ENCODE measurements around the gene MRPS35. TPM values are rescaled to one million over a fixed set of nuclear protein-coding genes. Genes with fewer than 3 reads are reported as not detected.

MRPS35 gene
- 77.8 TPM for polyA plus RNA-seq (2012; ENCODE audit: insufficient read depth, insufficient read length)

DNA sequence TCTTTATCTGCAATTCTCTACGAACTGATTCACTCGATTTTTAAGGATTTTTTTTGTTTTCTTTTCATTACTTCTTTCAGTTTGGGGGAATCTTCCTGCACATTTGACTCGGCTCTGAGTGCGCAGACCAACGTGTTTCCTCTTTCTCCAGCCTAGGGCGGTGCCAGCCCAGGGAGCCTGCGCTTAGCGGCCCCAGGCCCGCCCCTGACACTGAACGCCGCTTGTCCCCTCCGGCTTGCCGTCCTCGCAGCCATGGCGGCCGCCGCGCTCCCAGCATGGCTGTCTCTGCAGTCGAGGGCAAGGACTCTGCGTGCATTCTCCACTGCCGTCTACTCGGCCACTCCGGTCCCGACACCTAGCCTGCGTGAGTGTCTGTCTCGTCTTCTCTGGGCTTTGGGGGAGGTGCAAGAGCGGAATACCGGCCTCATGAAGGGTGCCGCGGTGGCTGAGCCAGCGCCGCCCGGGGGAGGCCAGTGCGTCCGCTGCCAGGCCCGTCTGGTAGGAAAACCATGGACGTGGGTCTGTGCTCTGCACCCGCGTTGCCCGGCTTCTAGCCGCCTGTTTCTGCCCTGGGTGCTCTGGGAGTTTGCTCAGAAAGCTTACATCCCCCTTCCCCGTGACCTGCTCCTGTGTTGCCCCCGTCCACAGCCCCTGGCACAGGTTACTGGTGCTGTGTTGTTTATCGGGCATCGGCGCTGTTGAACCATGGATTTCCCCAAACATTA is at the start of gene MRPS35:
TSS of gene MRPS35 (plus strand) at position 241 of the 725 bp plus-strand sequence. CDS start at position 253, 12 bp downstream.
- peak within 1 kb of the TSS; percentile 99 for H3K4me3 ChIP-seq (ENCODE audit: low read length)
- DNase-seq (ENCODE audit: low read depth, low spot score), result peak; percentile 84

DNA sequence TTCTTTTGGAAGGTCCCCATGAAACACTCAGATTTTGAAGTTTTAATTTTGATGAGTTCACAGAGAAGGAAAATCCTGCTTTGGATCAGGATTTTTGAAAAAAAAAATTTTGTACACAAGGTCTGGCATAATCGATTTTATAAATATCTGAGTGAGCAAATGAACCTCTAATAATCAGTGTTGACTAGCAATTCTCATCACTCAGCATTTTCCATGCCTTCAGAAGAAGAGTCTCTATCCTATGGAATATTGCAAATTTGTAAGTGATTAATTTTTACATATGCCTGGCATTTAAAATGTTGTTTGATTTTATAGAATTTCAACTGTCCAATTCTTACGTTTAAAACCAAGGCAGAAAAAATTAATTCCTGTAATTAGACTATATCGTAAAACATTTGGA is 44.9 kb upstream of the MRPS35 start:
- DNase-seq (ENCODE audit: low read depth, low spot score), result no peak
- H3K4me3 ChIP-seq (ENCODE audit: low read length), result no peak overlapping the region

- no peak for DNase-seq (ENCODE audit: low read depth, low spot score)
These were observed 44.1 kb upstream of the MRPS35 start for GRCh38 chr12:27666510-27666909.

GRCh38 chr12:27667540-27667939 is 43.1 kb upstream of the MRPS35 start:
- no peak overlapping the region for H3K4me3 ChIP-seq (ENCODE audit: low read length)
- DNase-seq (ENCODE audit: low read depth, low spot score), result no peak

More at GRCh38 chr12:27666510-27666909, 44.1 kb upstream of the MRPS35 start:
- no peak overlapping the region for H3K4me3 ChIP-seq (ENCODE audit: low read length)

DNA sequence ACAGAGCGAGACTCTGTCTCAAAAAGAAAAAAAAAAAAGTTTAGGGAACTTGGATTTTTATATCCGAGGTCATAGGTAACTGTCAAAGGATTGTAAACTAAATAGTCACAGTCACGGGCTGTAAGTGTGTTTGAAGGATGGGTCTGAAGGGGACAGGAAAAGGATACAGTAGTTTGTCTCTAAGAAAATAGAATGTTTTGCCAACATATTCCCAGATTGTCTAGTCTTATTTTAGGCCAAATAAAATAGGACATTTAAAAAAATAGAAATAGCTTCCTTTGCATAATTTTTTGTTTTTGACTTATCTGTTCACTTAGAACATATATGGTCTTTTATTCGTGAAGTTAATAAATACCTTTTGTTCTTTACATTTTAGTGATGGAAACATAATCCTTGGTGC is 38.6 kb upstream of the MRPS35 start:
- no peak for DNase-seq (ENCODE audit: low read depth, low spot score)

GRCh38 chr12:27672643-27673042 is 38.0 kb upstream of the MRPS35 start:
- no peak overlapping the region for H3K4me3 ChIP-seq (ENCODE audit: low read length)

More for the DNA sequence above, 38.6 kb upstream of the MRPS35 start:
- H3K4me3 ChIP-seq (ENCODE audit: low read length), result no peak overlapping the region

GRCh38 chr12:27673101-27673718 is 37.4 kb upstream of the MRPS35 start:
- no peak for DNase-seq (ENCODE audit: low read depth, low spot score)
- no peak overlapping the region for H3K4me3 ChIP-seq (ENCODE audit: low read length)

More at GRCh38 chr12:27672643-27673042, 38.0 kb upstream of the MRPS35 start:
- no peak for DNase-seq (ENCODE audit: low read depth, low spot score)

- H3K4me3 ChIP-seq (ENCODE audit: low read length), result no peak overlapping the region
- no peak for DNase-seq (ENCODE audit: low read depth, low spot score)
These were observed 35.6 kb upstream of the MRPS35 start for GRCh38 chr12:27674989-27675388.

DNA sequence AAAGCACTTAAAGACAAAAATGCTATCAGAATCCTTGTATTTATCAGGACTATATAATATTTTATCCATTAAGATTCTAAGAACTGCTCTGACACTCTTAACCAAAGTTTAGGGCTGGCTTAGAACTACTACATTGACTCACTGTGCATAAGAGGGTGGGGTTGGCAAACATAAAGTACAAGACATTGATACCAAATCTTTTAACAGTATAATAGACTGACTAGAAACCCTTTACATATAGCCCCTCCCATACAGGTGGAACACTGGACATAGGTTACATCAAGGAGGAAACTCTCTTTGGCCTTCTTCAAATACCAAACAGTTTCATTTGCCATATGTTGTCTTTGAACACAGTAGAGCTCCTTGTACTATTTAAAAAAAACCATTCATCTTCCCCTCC is 30.0 kb upstream of the MRPS35 start:
- DNase-seq (ENCODE audit: low read depth, low spot score), result no peak
- H3K4me3 ChIP-seq (ENCODE audit: low read length), result no peak overlapping the region

DNA sequence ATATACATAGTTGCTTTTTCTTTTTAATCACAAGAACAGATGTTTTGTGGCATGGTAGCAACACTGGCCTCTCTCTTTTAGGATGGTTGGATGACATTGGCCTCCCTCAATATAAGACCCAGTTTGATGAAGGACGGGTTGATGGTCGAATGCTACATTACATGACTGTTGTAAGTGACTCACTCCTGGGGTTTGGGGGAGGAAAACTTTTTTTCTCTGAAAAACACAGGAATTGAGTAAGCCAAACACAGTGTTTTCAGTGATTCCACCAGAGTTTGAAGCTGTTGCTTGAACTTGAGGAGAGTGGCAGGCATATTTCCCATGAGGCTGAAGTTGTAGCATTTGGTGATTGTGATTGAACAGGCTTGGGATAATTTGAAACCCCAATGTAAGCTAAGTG is 28.1 kb upstream of the MRPS35 start:
- no peak for DNase-seq (ENCODE audit: low read depth, low spot score)
- H3K4me3 ChIP-seq (ENCODE audit: low read length), result no peak overlapping the region

GRCh38 chr12:27685274-27685673 is 25.4 kb upstream of the MRPS35 start:
- DNase-seq (ENCODE audit: low read depth, low spot score), result no peak
- no peak overlapping the region for H3K4me3 ChIP-seq (ENCODE audit: low read length)

GRCh38 chr12:27686147-27686546 is 24.5 kb upstream of the MRPS35 start:
- no peak for DNase-seq (ENCODE audit: low read depth, low spot score)
- H3K4me3 ChIP-seq (ENCODE audit: low read length), result no peak overlapping the region

DNA sequence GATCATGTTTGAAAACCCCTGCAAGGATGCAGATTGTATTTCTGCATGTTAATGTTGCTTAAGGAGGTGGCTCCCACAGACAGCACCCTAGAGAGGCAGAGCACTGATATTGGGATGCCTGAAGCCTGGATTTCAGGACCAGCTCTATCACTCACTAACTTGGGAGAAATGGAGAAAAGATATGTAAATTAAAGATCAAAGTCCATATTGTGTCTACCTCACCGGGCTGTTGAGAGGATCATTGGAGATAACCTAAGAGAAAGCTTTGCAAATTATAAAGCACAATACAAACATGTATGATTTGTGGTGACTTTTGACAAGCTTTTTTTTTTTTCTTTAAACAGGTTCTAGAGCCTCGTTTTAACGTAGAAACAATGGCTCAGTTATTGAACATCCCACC is 22.0 kb upstream of the MRPS35 start:
- H3K4me3 ChIP-seq (ENCODE audit: low read length), result no peak overlapping the region
- DNase-seq (ENCODE audit: low read depth, low spot score), result no peak

DNA sequence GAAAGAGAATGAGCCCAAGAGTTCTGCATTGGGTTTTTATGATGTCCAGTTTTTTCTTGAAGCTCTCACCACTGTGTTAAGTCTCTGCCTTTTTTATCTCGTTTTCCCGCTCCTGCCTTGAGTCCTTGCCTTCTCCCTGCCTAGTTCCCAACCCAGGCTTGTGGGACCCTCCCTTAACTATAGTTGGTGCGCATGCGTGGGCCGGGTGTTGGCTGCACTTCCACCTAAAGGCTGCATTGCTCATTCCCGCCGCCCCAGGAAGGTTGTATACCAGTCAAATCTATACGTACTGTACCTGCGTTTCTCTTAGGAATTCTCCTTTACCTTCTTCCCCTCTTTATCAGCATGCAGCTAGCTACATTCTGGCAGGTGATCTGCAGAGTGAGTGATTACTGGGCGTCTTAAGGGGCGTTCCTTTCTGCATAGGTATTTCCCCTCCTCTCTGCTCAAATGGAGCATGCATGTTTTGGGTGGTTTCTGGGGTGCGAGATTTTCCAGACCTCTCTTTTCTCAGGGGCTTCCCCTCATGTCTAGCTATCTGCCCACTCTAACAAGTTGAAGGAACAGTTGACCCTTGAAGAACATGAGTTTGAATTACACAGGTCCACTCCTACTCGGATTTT is 21.0 kb upstream of the MRPS35 start:
- H3K4me3 ChIP-seq (ENCODE audit: low read length), result no peak overlapping the region

GRCh38 chr12:27693403-27693802 is 17.2 kb upstream of the MRPS35 start:
- no peak for DNase-seq (ENCODE audit: low read depth, low spot score)
- H3K4me3 ChIP-seq (ENCODE audit: low read length), result no peak overlapping the region

More for the DNA sequence above, 21.0 kb upstream of the MRPS35 start:
- DNase-seq (ENCODE audit: low read depth, low spot score), result no peak

DNA sequence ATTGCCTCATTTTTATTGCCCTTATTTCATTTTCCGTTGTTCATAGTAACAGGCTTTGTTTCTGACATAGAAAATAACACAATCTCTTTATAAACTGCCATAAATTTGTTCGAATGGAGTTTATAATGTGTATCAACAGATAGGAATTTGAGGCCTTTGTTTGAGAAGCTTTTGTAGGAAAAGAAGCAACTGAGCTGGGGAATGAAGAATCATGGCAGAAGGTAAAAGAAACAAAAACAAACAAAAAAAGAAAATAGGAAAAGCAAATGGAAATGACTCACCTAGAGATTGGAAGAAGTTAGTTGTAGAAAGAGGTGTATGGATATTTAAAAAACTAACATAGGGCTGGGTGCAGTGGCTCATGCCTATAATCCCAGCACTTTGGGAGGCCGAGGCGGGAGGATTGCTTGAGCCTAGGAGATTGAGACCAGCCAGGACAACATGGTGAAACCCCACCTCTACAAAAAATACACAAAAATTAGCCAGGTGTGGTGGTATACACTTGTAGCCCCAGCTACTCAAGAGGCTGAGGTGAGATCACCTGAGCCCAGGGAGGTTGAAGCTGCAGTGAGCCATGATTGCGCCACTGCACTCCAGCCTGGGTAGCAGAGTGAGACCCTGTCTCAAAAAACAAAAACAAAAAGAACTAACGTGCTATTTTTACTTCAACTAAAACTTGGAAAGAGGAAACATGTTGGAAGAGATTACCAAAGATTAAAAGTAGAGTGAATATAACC is 14.9 kb upstream of the MRPS35 start:
- no peak overlapping the region for H3K4me3 ChIP-seq (ENCODE audit: low read length)
- no peak for DNase-seq (ENCODE audit: low read depth, low spot score)

DNA sequence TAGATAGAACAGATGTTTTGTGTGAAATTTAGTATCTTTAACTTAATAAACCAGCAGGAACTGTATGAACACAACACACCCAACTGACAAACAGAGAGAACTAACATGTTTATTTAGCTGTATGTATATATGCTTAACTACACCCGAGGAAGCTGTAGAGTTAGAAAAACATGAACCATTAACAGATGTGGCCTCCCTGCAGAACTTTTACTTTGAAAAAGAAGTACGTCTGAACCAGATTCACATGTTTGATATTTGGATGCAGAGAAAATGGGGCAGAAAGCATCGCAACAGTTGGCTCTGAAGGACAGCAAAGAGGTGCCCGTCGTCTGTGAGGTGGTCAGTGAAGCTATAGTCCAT is 14.4 kb upstream of the MRPS35 start, which contains the start of gene REP15:
TSS of gene REP15 (plus strand) at position 155 of the 360 bp plus-strand sequence. CDS start at position 271, 116 bp downstream.
- DNase-seq (ENCODE audit: low read depth, low spot score), result no peak
- H3K4me3 ChIP-seq (ENCODE audit: low read length), result no peak within 1 kb of the TSS

DNA sequence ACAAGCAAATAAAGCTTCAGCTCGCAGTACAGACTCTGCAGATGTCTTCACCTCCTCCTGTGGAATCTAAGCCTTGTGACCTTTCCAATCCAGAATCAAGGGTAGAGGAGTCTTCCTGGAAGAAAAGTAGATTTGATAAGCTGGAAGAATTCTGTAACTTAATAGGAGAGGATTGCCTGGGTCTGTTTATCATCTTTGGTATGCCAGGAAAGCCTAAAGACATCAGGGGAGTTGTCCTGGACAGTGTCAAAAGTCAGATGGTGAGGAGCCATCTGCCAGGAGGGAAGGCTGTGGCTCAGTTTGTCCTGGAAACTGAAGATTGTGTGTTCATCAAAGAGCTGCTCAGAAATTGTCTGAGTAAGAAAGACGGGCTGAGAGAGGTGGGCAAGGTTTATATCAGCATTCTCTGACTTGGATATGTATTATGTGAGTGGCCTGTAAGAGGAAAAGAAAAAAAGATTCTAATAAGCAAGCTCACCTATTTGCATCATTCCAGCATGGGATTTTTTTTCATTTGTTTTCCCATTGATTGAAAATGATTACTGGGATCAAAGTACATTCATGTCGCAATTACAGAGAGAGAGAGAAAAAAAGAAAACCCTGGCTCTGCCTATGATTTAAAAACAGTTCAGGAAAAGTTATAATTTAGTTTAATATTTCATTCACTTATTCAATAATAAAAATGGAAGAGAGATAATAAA is 13.6 kb upstream of the MRPS35 start:
- H3K4me3 ChIP-seq (ENCODE audit: low read length), result no peak overlapping the region
- DNase-seq (ENCODE audit: low read depth, low spot score), result no peak

Measured in Jurkat, Clone E6-1 (cell line).